ENCODE measurements around the gene ABCG8.

Gene ABCG8

GRCh38 chr2:43792653-43793052 lies 46.1 kb upstream of the ABCG8 start:
- no peaks in the 10 kb centered on the region for H3F3A ChIP-seq (ENCODE audit: low read depth)
- H3K4me3 ChIP-seq (ENCODE audit: low read length, poor library complexity, severe bottlenecking), result no peak overlapping the region
- no peak overlapping the region for H3K9ac ChIP-seq (ENCODE audit: low read depth, low read length, poor library complexity, severe bottlenecking)
- no peak overlapping the region for H2AFZ ChIP-seq (ENCODE audit: low read length)
- H3K4me2 ChIP-seq (ENCODE audit: low read depth, low read length, poor library complexity, severe bottlenecking), result no peak overlapping the region
- H3K4me1 ChIP-seq (ENCODE audit: insufficient read depth, low read length, poor library complexity, severe bottlenecking), result no peaks in the 10 kb centered on the region
- H3K9me2 ChIP-seq (replicated peaks; ENCODE audit: low read depth, low read length), result no peaks in the 10 kb centered on the region
- no peaks in the 10 kb centered on the region for H3K27me3 ChIP-seq (ENCODE audit: insufficient read depth, low read length, poor library complexity, severe bottlenecking)
- TF ChIP-seq CTCF (conservative IDR thresholded peaks at IDR 0.05; ENCODE audit: low read length), result no peak
- no peak for TF ChIP-seq EZH2phosphoT487 (IDR thresholded peaks at IDR 0.05; ENCODE audit: borderline replicate concordance)
- no peaks in the 10 kb centered on the region for H3K79me2 ChIP-seq (ENCODE audit: insufficient read depth, low read length)
- no peaks in the 10 kb centered on the region for H4K20me1 ChIP-seq (ENCODE audit: insufficient read depth, low read length, poor library complexity, severe bottlenecking)
- no peaks in the 10 kb centered on the region for H3K9me3 ChIP-seq (ENCODE audit: insufficient read depth, low read depth, low read length)
- no peaks in the 10 kb centered on the region for H3K36me3 ChIP-seq (ENCODE audit: insufficient read depth, low read length)

- Histone ChIP-seq H3K4me1 (ENCODE audit: insufficient read depth, low read length, poor library complexity, severe bottlenecking) (no peaks in the 10 kb centered on the region), H3K79me2 (ENCODE audit: insufficient read depth, low read length) (no peaks in the 10 kb centered on the region), H3F3A (ENCODE audit: low read depth) (no peaks in the 10 kb centered on the region), H2AFZ (ENCODE audit: low read length) (no peak overlapping the region), H3K9ac (ENCODE audit: low read depth, low read length, poor library complexity, severe bottlenecking) (no peak overlapping the region), H3K9me2 (replicated peaks; ENCODE audit: low read depth, low read length) (no peaks in the 10 kb centered on the region), H3K4me2 (ENCODE audit: low read depth, low read length, poor library complexity, severe bottlenecking) (no peak overlapping the region), H4K20me1 (ENCODE audit: insufficient read depth, low read length, poor library complexity, severe bottlenecking) (no peaks in the 10 kb centered on the region), H3K27me3 (ENCODE audit: insufficient read depth, low read length, poor library complexity, severe bottlenecking) (no peaks in the 10 kb centered on the region), H3K36me3 (ENCODE audit: insufficient read depth, low read length) (no peaks in the 10 kb centered on the region), H3K4me3 (ENCODE audit: low read length, poor library complexity, severe bottlenecking) (no peak overlapping the region), H3K9me3 (ENCODE audit: insufficient read depth, low read depth, low read length) (no peaks in the 10 kb centered on the region)
- TF ChIP-seq EZH2phosphoT487 (IDR thresholded peaks at IDR 0.05; ENCODE audit: borderline replicate concordance) (no peak), CTCF (conservative IDR thresholded peaks at IDR 0.05; ENCODE audit: low read length) (no peak)
Observed at GRCh38 chr2:43794956-43795355, 43.8 kb upstream of the ABCG8 start.

GRCh38 chr2:43796206-43796605 lies 42.6 kb upstream of the ABCG8 start:
- Histone ChIP-seq H3F3A (ENCODE audit: low read depth) (no peaks in the 10 kb centered on the region), H3K36me3 (ENCODE audit: insufficient read depth, low read length) (no peaks in the 10 kb centered on the region), H4K20me1 (ENCODE audit: insufficient read depth, low read length, poor library complexity, severe bottlenecking) (no peaks in the 10 kb centered on the region), H3K9me2 (replicated peaks; ENCODE audit: low read depth, low read length) (no peaks in the 10 kb centered on the region), H3K27me3 (ENCODE audit: insufficient read depth, low read length, poor library complexity, severe bottlenecking) (no peaks in the 10 kb centered on the region), H3K9ac (ENCODE audit: low read depth, low read length, poor library complexity, severe bottlenecking) (no peak overlapping the region), H3K4me1 (ENCODE audit: insufficient read depth, low read length, poor library complexity, severe bottlenecking) (no peaks in the 10 kb centered on the region), H3K79me2 (ENCODE audit: insufficient read depth, low read length) (no peaks in the 10 kb centered on the region), H3K4me2 (ENCODE audit: low read depth, low read length, poor library complexity, severe bottlenecking) (no peak overlapping the region), H3K4me3 (ENCODE audit: low read length, poor library complexity, severe bottlenecking) (no peak overlapping the region), H3K9me3 (ENCODE audit: insufficient read depth, low read depth, low read length) (no peaks in the 10 kb centered on the region), H2AFZ (ENCODE audit: low read length) (no peak overlapping the region)
- TF ChIP-seq CTCF (conservative IDR thresholded peaks at IDR 0.05; ENCODE audit: low read length) (no peak), EZH2phosphoT487 (IDR thresholded peaks at IDR 0.05; ENCODE audit: borderline replicate concordance) (no peak)

Measured in Loucy (cell line).